ENCODE measurements around the gene CTH.
A peak's percentile ranks its signal among the peaks of the same experiment; 100 is the strongest.
"Not testable (repeated sequence)": the region's sequence is repeated elsewhere in the genome, so short reads cannot be mapped to it uniquely, and the experiment has no call there.

CTH gene

GRCh38 chr1:70411360-70411844, 334 bp downstream of the CTH start:
- Histone ChIP-seq H3K4me3 (ENCODE audit: low read depth in 1 of 2, low read length in 2 of 2) (peak overlapping the region; percentile 39 to 76), H3K27ac (ENCODE audit: low read length) (peak overlapping the region; percentile 65), H3K79me2 (ENCODE audit: insufficient read depth, low read length) (no peaks in the 10 kb centered on the region), H3K4me2 (ENCODE audit: insufficient read depth, low read length) (peak overlapping the region; percentile 95), H4K20me1 (ENCODE audit: insufficient read depth, low read length) (no peaks in the 10 kb centered on the region), H3K36me3 (ENCODE audit: insufficient read depth, low read length) (no peaks in the 10 kb centered on the region), H3K9me3 (ENCODE audit: insufficient read depth, low read length, severe bottlenecking) (no peaks in the 10 kb centered on the region), H3K27me3 (ENCODE audit: insufficient read depth, low read length, poor library complexity) (no peaks in the 10 kb centered on the region), H2AFZ (ENCODE audit: low read depth, low read length) (peak overlapping the region; percentile 95), H3K9ac (ENCODE audit: low read depth, low read length) (peak overlapping the region; percentile 70), H3K4me1 (ENCODE audit: insufficient read depth, low read length) (peaks cover 26% of the 10 kb centered on the region)
- TF ChIP-seq CTCF (IDR thresholded peaks at IDR 0.05; ENCODE audit: borderline replicate concordance, extremely low read depth, low read length, poor library complexity, severe bottlenecking) (no peak), EZH2 (IDR thresholded peaks at IDR 0.05; ENCODE audit: borderline replicate concordance, low read depth, low read length, severe bottlenecking) (no peak)
- ATAC-seq (ENCODE audit: insufficient read depth, low read depth) (peak; percentile 18), DNase-seq (no peak)

- Histone ChIP-seq H3K27me3 (ENCODE audit: insufficient read depth, low read length, poor library complexity) (no peaks in the 10 kb centered on the region), H3K9ac (ENCODE audit: low read depth, low read length) (no peak overlapping the region), H3K9me3 (ENCODE audit: insufficient read depth, low read length, severe bottlenecking) (no peaks in the 10 kb centered on the region), H3K36me3 (ENCODE audit: insufficient read depth, low read length) (0 out of 2 replicates have a peak, but pooled peaks cover 3% of the 10 kb centered on the region), H3K4me3 (ENCODE audit: low read depth in 1 of 2, low read length in 2 of 2) (no peak overlapping the region), H3K4me1 (ENCODE audit: insufficient read depth, low read length) (peaks cover 18% of the 10 kb centered on the region; the same call in 1 of the 2 replicates), H3K4me2 (ENCODE audit: insufficient read depth, low read length) (no peak overlapping the region), H4K20me1 (ENCODE audit: insufficient read depth, low read length) (no peaks in the 10 kb centered on the region), H3K27ac (ENCODE audit: low read length) (no peak overlapping the region), H2AFZ (ENCODE audit: low read depth, low read length) (no peak overlapping the region), H3K79me2 (ENCODE audit: insufficient read depth, low read length) (no peaks in the 10 kb centered on the region)
- DNase-seq (no peak), ATAC-seq (ENCODE audit: insufficient read depth, low read depth) (no peak)
- no peak for TF ChIP-seq EZH2 (IDR thresholded peaks at IDR 0.05; ENCODE audit: borderline replicate concordance, low read depth, low read length, severe bottlenecking)
- no peak for TF ChIP-seq CTCF (IDR thresholded peaks at IDR 0.05; ENCODE audit: borderline replicate concordance, extremely low read depth, low read length, poor library complexity, severe bottlenecking)
These were observed 4.8 kb downstream of the CTH start for GRCh38 chr1:70415882-70416281.

GRCh38 chr1:70418973-70419734, 8.1 kb downstream of the CTH start:
- H3K79me2 ChIP-seq (ENCODE audit: insufficient read depth, low read length); H3K4me2 ChIP-seq (ENCODE audit: insufficient read depth, low read length); H3K9ac ChIP-seq (ENCODE audit: low read depth, low read length); H3K9me3 ChIP-seq (ENCODE audit: insufficient read depth, low read length, severe bottlenecking); DNase-seq; H4K20me1 ChIP-seq (ENCODE audit: insufficient read depth, low read length); H3K4me3 ChIP-seq (ENCODE audit: low read depth in 1 of 2, low read length in 2 of 2); H3K4me1 ChIP-seq (ENCODE audit: insufficient read depth, low read length); H2AFZ ChIP-seq (ENCODE audit: low read depth, low read length); H3K36me3 ChIP-seq (ENCODE audit: insufficient read depth, low read length); H3K27me3 ChIP-seq (ENCODE audit: insufficient read depth, low read length, poor library complexity); H3K27ac ChIP-seq (ENCODE audit: low read length); ATAC-seq (ENCODE audit: insufficient read depth, low read depth): not testable (repeated sequence)

- no peak for DNase-seq
These were observed 9.3 kb downstream of the CTH start for GRCh38 chr1:70420320-70420719.

More at GRCh38 chr1:70420320-70420719, 9.3 kb downstream of the CTH start:
- no peak overlapping the region for H3K27ac ChIP-seq (ENCODE audit: low read length)
- no peaks in the 10 kb centered on the region for H4K20me1 ChIP-seq (ENCODE audit: insufficient read depth, low read length)
- 0 out of 2 replicates have a peak, but pooled peaks cover 3% of the 10 kb centered on the region for H3K36me3 ChIP-seq (ENCODE audit: insufficient read depth, low read length)
- H2AFZ ChIP-seq (ENCODE audit: low read depth, low read length) = no peak overlapping the region
- H3K4me1 ChIP-seq (ENCODE audit: insufficient read depth, low read length) = no peaks in the 10 kb centered on the region
- H3K4me3 ChIP-seq (ENCODE audit: low read depth in 1 of 2, low read length in 2 of 2) = no peak overlapping the region
- no peak for TF ChIP-seq CTCF (IDR thresholded peaks at IDR 0.05; ENCODE audit: borderline replicate concordance, extremely low read depth, low read length, poor library complexity, severe bottlenecking)
- TF ChIP-seq EZH2 (IDR thresholded peaks at IDR 0.05; ENCODE audit: borderline replicate concordance, low read depth, low read length, severe bottlenecking) = no peak
- no peaks in the 10 kb centered on the region for H3K79me2 ChIP-seq (ENCODE audit: insufficient read depth, low read length)
- no peaks in the 10 kb centered on the region for H3K9me3 ChIP-seq (ENCODE audit: insufficient read depth, low read length, severe bottlenecking)
- H3K9ac ChIP-seq (ENCODE audit: low read depth, low read length) = no peak overlapping the region
- no peaks in the 10 kb centered on the region for H3K27me3 ChIP-seq (ENCODE audit: insufficient read depth, low read length, poor library complexity)
- ATAC-seq (ENCODE audit: insufficient read depth, low read depth) = no peak
- no peak overlapping the region for H3K4me2 ChIP-seq (ENCODE audit: insufficient read depth, low read length)

Data from DND-41 (cell line).